Medulla oblongata (tissue), 1 donor: ENCODE data around the gene SLC35E4.
"Not testable (repeated sequence)": the region's sequence is repeated elsewhere in the genome, so short reads cannot be mapped to it uniquely, and the experiment has no call there.

Experiments used
- DNase-seq: peaks from one replicate; pipeline ENCODE4 v3.0.0-alpha.2; 2015; ENCODE audit errors: extremely low spot score

The SLC35E4 gene

DNA sequence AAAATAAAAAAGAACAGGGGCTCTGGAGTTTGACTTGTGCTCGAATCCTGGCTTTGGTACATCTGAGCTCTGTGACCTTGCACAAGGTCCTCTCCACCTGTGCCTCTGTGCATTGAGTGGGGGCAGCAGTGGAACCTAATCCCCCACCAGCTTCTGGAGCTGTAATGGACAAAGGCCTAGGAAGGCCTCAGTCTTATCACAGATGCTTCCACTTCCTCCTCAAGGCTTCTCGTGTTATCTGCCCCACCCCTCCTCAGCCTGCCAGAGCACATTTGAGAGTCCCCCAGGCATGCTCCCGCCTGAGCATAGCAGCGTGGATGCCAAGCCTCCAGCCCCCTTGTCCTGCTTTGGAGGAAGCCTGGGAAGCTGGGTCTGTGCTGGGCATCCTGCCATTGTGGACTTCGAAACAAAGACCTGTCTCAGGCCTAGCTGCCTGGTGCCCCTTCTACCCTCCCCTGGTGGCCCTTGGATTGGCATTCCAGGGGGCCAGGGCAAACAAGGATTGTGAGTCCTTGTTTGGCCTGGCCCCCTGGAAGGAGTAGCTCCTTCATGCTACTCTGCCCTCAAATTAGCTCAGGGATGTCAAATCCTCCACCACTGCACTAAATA is 15.0 kb downstream of the SLC35E4 start:
- DNase-seq, result peak; percentile 80

DNA sequence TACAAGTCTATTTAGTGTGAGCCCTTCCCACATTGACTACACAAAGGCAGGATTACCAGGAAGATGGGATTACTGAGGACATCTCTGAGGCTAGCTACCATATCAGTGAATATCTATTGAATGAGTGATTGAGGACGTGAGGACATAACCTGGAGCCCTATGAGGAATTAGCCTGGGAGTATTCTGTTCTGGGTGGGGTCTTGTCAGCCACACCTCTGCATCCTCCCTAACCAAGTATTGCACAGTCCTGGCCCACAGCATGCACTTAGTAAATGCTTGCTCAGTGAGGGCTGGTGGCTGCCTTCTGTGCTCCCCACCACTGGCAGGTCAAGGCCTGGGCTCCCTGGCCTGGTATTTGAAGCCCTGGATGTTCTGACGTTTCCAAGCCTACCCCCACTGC is 17.3 kb downstream of the SLC35E4 start:
- DNase-seq, result no peak

DNA sequence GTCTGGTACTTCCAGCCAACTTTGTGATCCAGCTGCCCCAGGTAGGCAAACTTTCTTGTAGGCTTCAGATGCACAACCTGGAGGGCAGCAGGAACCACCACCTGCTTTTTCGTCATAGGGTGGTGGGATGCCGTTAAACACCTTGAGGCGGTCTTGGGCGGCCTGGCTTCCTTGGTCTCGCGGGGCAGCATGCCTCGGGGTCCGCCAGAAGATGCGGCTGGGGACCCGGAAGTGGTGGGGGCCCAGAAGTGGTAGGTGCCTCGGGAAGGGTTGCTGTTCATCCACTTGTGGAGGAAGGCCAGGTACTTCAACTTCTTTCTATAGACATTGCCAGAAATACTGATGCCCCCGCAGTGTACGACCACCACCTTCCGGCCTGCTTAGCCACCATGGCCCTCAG is 18.8 kb downstream of the SLC35E4 start:
- no peak for DNase-seq

DNA sequence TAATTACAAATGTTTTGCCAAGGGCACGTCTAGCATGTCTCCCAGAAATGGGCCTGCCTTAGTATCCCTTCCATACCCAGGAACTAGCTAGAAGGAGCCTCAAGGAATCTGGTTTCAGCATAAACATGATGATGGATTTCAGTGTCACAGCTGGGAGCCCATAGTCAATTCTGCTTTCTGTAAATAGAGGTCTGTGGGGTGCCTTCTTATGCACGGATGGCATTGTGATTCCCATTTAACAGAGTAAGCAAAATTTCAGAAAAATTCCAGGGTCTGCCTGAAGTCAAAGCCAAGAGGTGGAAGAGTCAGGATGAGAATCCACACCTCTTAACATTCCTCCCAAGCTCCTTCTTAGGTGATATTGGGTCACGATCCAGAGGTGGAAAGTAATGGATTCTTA is 20.0 kb downstream of the SLC35E4 start:
- no peak for DNase-seq

DNA sequence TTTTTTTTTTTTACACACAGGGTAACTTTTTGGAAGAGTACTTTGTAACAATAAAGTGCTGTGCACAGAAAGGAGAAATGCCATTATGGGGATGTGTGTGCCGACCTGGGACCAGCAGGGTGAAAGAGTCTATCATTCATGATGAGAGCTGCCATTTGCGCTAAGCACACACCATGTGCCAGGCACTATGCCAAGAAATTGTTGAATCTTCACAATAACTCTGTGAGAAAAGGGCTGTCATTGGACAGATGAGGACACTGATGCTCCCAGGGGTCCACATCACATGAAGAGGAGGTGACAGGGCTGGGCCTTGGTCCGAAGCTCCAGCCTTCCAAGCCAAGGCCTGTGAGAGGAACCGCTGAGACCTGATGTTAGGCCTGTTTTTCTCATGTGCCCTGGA is 26.5 kb downstream of the SLC35E4 start:
- no peak for DNase-seq

GRCh38 chr22:30664798-30665197 is 29.2 kb downstream of the SLC35E4 start:
- no peak for DNase-seq

DNA sequence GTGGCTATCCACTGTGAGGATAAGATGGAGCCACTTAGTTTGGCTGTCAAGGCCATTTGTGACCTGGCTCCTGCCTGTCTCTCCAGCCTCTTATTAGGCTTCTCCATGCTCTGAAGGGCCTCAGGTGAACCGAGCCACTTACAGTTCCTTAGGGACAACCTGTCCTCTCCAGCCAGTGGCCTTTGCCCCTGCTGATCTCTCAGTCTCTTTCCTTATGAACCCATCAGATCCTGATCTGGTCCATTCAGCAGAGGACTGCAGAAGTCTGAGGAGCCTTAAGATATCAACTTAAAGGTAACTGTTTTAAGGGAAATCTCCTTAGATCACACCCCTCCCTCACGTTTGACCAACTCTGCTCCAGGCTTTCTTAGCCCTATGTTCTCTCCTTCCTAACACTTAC is 29.7 kb downstream of the SLC35E4 start:
- DNase-seq, result no peak

GRCh38 chr22:30665786-30666185 is 30.2 kb downstream of the SLC35E4 start:
- DNase-seq, result no peak

DNA sequence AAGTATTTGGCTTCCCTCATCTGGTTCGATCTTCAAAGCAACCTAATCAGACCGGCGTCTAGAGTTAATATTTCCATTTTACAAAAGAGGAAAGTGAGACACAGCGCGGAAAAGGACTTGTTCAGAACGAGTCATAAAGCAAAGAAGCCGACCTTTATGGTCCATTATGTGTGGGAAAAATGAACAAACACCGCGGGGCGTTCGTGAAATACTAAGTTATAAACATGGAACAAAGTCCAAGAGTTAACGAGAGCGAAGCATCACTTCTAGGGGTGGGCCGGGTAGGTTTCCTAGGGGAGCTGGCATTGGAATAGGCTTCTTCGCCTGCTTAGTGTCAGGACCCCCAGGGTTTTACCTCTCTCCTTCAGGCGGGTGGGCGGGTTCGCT is 31.5 kb downstream of the SLC35E4 start:
- DNase-seq, result no peak

DNA sequence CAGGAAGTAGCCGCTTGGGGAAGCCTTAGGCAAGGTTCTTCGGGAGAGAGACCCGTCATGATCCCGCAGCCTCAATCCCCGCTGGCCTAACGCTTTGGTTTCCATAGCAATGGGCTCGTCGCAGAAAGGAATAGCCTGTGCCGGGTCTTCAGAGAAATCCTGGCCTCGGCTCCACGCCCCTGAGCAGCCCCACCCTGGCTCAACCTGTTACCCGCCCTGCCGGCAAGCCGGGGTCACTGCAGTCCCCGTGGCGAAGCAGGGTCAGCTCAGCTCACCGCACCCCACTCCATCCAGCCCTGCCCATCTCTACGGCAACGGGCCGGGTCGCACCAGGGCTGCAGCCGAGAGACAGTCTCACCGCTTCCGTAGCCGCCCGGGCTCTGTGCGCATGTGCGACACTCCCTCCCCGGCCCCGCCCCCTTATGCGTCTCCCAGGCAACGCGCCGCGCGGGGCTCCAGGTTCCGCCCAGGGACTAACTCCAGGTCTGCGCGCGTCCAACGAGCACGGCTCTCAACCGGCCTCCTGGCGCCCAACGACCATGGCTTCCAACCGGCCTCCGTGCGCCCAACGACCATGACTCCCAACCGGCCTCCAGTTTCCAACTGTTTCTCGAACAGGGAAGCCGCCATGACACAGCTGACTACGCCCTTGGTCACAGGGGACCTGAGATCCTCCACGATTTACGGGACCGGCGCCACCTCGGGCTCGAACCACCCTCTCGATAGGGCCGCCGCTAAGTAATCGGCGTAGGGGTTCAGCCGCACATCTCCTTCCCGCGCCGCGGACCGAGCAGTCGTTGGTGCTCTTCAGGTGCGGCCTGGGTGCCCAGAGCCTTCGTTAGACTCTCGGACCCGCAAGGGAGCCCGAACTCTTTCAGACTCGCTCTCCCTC is 32.2 kb downstream of the SLC35E4 start, which contains the start of gene DUSP18:
Gene DUSP18 (minus strand): TSS at position 382 of the 892 bp plus-strand sequence. CDS start 3,872 bp downstream, outside the sequence.
- DNase-seq, result peak; percentile 93

GRCh38 chr22:30668386-30668710 is 32.8 kb downstream of the SLC35E4 start:
- DNase-seq, result no peak

DNA sequence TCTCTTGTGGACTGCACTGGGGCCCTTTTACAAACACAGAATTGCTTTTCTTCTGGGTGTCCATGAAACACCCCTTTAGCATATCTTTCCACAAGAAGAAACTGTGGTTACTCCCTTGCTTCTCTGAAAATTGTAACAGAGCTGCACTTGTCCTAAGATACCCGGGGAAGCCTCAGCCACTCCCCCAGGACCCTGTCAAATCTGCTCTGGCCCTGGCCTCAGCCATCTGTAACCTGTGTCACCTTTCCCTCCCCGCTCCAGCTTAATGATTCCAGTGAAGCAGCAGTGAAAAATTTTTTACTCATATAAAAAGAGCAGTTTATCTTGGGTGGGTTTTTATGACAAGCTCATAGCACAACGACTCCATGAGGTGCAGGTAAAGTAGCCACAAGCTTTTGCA is 35.5 kb downstream of the SLC35E4 start:
- DNase-seq, result no peak

DNA sequence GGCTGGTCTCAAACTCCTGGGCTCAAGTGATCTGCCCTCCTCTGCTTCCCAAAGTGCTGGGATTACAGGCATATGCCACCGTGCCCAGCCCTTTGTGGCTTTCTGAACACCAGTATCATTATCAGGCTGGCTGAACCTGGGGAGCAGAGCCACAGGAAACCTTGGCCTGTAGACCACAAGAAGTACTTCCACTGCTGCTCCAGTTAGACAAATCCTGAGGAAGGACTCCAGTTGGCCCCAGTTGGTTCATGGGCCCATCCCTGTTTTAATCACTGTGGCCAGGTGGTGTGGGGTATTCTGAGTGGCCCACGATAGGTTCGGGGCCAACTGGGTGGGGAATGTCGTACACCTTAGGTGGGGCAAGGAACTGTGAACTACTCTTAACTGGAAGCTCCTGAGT is 37.6 kb downstream of the SLC35E4 start:
- no peak for DNase-seq

DNA sequence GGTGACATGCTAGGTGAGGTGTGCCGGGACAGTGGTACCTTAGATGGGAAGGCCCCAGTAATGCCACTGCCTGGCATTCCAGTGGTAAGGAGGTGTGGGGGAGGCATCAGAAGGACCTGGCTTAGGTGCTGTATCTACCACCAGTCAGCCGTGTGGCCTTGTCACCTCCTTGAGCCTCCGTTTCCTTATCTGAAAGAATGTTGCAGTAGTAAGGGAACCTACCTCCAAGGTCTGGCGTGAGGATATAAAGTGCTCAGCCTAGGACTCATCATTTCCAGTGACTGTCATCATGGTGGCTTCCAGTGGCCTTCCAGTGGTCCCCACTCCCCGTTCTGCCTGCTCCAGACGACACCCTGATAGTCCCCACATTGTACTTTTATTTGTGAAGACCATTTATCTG is 38.9 kb downstream of the SLC35E4 start:
- no peak for DNase-seq

- DNase-seq, result no peak
Observed at GRCh38 chr22:30675436-30675835, 39.9 kb downstream of the SLC35E4 start.

GRCh38 chr22:30676565-30676964 is 41.0 kb downstream of the SLC35E4 start:
- not testable (repeated sequence) for DNase-seq

DNA sequence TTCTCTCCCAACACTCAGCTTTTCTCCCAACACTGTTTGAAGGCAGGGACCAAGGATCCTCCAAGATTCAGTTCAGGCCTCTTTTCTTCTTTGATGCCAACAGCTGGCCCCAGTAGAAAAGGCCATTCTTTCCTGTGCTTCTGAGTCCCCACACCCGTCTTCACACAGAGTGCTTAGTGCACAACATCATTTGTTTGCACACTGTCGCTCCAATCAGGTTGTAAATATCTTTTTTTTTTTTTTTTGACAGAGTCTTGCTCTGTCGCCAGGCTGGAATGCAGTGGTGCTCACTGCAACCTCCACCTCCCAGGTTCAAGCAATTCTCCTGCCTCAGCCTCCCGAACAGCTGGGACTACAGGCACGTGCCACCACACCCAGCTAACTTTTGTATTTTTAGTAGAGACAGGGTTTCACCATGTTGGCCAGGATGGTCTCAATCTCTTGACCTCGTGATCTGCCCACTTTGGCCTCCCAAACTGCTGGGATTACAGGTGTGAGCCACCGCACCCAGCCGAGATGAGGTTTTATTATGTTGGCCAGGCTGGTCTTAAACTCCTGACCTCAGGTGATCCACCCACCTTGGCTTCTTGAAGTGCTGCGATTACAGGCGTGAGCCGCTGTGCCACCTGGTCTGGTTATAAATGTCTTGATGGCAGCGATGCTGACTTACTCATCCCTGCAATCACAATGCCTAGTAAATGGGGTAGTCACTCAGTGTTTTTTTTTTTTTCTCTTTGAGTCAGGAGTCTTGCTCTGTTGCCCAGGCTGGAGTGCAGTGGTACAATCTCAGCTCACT is 44.5 kb downstream of the SLC35E4 start:
- not testable (repeated sequence) for DNase-seq

DNA sequence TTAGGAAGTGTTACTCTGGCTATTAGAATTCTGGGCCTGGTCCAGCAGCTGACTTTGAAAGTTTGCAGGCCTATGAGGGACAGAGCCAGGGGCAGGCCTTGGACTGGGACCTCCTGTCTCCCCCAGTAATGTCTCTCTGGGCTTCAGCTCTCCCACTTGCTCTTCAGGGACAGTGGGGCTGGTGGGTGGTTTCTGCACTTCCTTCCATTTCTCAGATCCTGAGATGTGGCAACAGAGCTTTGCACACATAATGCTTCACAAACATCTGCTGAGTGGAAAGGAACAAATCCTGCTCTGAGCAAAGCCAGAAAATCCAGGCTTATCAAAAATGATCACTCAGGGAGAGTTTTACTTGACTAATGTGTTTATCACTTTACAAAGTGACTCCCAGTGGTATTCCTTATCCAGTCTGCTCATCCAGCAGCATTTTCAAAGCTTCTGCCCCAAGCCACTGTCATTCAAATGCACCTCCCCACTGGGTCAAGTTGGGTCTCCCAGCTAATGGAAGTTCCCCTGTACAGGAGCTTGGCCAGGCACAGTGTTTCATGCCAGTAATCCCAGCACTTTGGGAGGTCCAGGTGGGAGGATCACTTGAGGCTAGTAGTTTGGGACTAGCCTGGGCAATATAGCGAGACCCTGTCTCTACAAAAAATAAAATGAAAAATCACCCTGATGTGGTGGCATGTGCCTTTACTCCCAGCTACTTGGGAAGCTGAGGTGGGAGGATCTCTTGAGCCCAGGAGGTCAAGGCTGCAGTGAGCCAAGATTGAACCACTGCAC is 45.6 kb downstream of the SLC35E4 start:
- peak; percentile 39 for DNase-seq

DNA sequence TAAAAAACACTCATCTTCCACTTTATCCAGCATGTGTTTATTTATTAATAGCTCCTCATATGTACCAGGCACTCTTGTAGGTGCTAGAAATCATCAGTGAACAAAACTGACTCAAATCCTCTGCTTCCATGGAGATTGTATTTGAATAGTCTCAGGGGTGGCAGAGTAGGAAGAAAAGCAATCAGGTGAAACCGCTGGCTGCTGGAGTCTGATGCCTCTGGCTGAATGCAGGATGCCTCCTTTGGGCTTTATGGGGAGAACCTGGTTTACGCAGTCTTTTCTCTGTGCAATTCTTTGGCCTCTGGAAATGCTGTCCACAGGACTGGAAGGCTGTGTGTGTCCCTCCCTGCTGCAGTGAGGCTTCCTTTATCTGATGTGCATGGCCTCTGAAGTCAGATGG is 46.2 kb downstream of the SLC35E4 start:
- DNase-seq, result no peak

GRCh38 chr22:30685178-30685577 is 49.6 kb downstream of the SLC35E4 start:
- DNase-seq, result no peak

GRCh38 chr22:30687358-30687757 is 51.8 kb downstream of the SLC35E4 start:
- DNase-seq, result no peak

GRCh38 chr22:30689622-30690021 is 54.0 kb downstream of the SLC35E4 start:
- no peak for DNase-seq
